Ectodermal cell (in vitro differentiated cells): Measurements from ENCODE around the gene MRPS31.
"Not testable (repeated sequence)": the region's sequence is repeated elsewhere in the genome, so short reads cannot be mapped to it uniquely, and the experiment has no call there.

ENCODE experiments used
- H3K27ac ChIP-seq: 2 replicates; pipeline ENCODE4 v1.7.0; 2013; ENCODE audit warnings: mild to moderate bottlenecking, low read depth, low read length; ENCODE audit not compliant: insufficient read depth, poor library complexity, severe bottlenecking
- H3K27me3 ChIP-seq: 2 replicates; pipeline ENCODE4 v1.7.0; 2013; ENCODE audit warnings: mild to moderate bottlenecking, low read length; ENCODE audit not compliant: insufficient read depth, control insufficient read depth, poor library complexity, severe bottlenecking
- H3K36me3 ChIP-seq: one replicate; pipeline ENCODE4 v1.7.0; 2013; ENCODE audit warnings: low read length; ENCODE audit not compliant: control insufficient read depth, insufficient read depth
- H3K4me1 ChIP-seq: one replicate; pipeline ENCODE4 v1.7.0; 2013; ENCODE audit warnings: low read length; ENCODE audit not compliant: control insufficient read depth, insufficient read depth
- H3K4me3 ChIP-seq: 2 replicates; pipeline ENCODE4 v1.7.0; 2013; ENCODE audit warnings: low read depth, low read length, control low read depth; ENCODE audit not compliant: insufficient read depth
- H3K9me3 ChIP-seq: 2 replicates; pipeline ENCODE4 v1.7.0; 2013; ENCODE audit warnings: mild to moderate bottlenecking, low read length, moderate library complexity; ENCODE audit not compliant: control insufficient read depth
- WGBS, 2 experiments: methylation state at CpG; one replicate each; pipeline ENCODE4 v1.1.7; 2013; ENCODE audit warnings: missing lambda C conversion rate in 2 of 2; 5-methylcytosine and 5-hydroxymethylcytosine counted together

Gene MRPS31

GRCh38 chr13:40790154-40790616, 19.2 kb upstream of the MRPS31 start:
- H3K36me3 ChIP-seq, result no peaks in the 10 kb centered on the region
- no peaks in the 10 kb centered on the region for H3K9me3 ChIP-seq
- 30 to 34% methylated on average over 9 of the region's 9 CpGs for WGBS, 2 experiments
- H3K27ac ChIP-seq, result peak overlapping the region; percentile 22
- peaks cover 6% of the 10 kb centered on the region for H3K4me1 ChIP-seq
- peak overlapping the region; percentile 80 for H3K4me3 ChIP-seq
- H3K27me3 ChIP-seq, result no peaks in the 10 kb centered on the region

GRCh38 chr13:40789275-40790153, 18.5 kb upstream of the MRPS31 start, which contains the start of gene SLC25A15:
Gene SLC25A15 (plus strand): TSS chr13:40789611. CDS start chr13:40793227, 3,616 bp downstream.
- no peaks in the 10 kb centered on the region for H3K27me3 ChIP-seq
- H3K4me3 ChIP-seq, result peak within 1 kb of the TSS; percentile 80
- H3K36me3 ChIP-seq, result no peaks in the 10 kb centered on the region
- H3K4me1 ChIP-seq, result peaks cover 6% of the 10 kb centered on the region
- H3K27ac ChIP-seq, result peak within 1 kb of the TSS; percentile 22
- WGBS, 2 experiments, result 0% methylated on average over 101 of the region's 101 CpGs
- no peaks in the 10 kb centered on the region for H3K9me3 ChIP-seq

DNA sequence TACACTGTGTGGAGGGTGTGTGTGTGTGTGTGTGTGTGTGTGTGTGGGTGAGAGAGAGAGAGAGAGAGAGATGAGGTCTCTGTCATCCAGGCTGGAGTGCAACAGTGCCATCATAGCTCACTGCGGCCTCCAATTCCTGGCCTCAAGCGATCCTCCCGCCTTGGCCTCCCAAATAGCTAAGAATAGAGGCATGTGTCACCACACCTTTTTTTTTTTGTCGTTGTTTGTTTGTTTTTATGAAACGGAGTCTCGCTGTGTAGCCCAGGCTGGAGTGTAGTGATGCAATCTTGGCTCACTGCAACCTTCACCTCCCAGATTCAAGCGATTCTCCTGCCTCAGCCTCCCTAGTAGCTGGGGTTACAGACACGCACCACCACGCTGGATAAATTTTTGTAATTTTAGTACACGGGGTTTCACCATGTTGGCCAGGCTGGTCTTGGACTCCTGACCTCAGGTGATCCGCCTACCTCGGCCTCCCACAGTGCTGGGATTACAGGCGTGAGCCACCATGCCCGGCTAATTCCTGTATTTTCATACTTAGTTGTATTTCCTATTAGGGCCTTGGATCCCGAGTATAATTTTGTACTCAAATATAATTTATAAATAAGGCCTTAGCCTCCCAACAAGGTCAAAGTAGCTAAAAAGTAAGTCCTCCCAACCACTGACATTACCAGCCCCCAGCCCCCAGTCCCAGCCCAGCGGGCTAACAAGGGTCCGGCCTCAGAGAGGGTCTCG, 17.7 kb upstream of the MRPS31 start:
- 69% methylated on average over 17 of the region's 18 CpGs for WGBS, 2 experiments
- not testable (repeated sequence) for H3K9me3 ChIP-seq, H3K4me1 ChIP-seq, H3K36me3 ChIP-seq, H3K27ac ChIP-seq, H3K27me3 ChIP-seq
- H3K4me3 ChIP-seq, result peak overlapping the region; percentile 80

DNA sequence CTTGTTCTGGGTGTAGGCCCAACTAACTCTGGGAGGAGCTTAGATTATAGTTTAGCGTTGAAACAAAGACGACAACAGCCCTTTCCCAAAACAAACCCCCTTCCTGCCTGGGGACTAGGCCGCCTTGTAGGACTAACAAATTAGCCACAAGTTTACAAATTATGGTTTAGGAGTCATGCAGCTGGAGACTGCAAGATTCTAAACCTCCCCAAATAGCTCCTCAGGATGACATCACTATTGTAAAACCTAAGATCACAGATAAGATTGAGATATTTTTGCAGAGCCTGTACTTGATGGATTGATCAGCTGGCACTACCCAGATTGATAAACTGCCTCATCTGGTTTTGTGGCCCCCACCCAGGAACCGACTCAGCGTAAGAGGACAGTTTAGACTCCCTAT, 16.1 kb upstream of the MRPS31 start:
- Histone ChIP-seq H3K4me3 (no peak overlapping the region), H3K4me1 (peaks cover 6% of the 10 kb centered on the region), H3K36me3 (no peaks in the 10 kb centered on the region), H3K9me3 (no peaks in the 10 kb centered on the region), H3K27me3 (no peaks in the 10 kb centered on the region), H3K27ac (no peak overlapping the region)
- WGBS, 2 experiments, result 92 to 97% methylated on average over 5 of the region's 5 CpGs

GRCh38 chr13:40786568-40786996, 15.6 kb upstream of the MRPS31 start:
- H3K4me1 ChIP-seq, result peaks cover 6% of the 10 kb centered on the region
- WGBS, 2 experiments, result 88 to 91% methylated on average over 4 of the region's 4 CpGs
- no peak overlapping the region for H3K27ac ChIP-seq
- H3K4me3 ChIP-seq, result no peak overlapping the region
- no peaks in the 10 kb centered on the region for H3K9me3 ChIP-seq
- H3K36me3 ChIP-seq, result no peaks in the 10 kb centered on the region
- H3K27me3 ChIP-seq, result no peaks in the 10 kb centered on the region

DNA sequence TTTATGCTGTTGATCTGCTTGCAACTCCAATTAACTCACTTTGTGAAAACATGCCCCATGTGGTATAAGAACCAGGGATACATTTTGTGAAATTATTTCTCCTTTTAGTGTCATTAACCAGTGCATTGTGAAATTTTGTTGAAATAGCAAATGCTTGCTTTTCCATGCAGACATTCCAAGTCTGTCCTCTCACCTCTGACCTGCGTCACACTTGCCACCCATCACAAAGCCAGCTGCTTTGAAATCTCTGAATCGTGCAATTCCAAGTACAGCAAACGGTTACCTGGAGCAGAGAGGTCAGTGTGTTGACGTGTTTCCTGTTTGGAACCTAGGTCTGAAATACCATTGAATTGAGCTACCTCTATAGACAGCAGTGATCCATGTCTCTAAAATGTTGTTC, 13.6 kb upstream of the MRPS31 start:
- Histone ChIP-seq H3K4me1 (no peaks in the 10 kb centered on the region), H3K27me3 (no peaks in the 10 kb centered on the region), H3K4me3 (no peak overlapping the region), H3K9me3 (no peaks in the 10 kb centered on the region), H3K27ac (no peak overlapping the region), H3K36me3 (no peaks in the 10 kb centered on the region)
- 93 to 95% methylated on average over 4 of the region's 4 CpGs for WGBS, 2 experiments

DNA sequence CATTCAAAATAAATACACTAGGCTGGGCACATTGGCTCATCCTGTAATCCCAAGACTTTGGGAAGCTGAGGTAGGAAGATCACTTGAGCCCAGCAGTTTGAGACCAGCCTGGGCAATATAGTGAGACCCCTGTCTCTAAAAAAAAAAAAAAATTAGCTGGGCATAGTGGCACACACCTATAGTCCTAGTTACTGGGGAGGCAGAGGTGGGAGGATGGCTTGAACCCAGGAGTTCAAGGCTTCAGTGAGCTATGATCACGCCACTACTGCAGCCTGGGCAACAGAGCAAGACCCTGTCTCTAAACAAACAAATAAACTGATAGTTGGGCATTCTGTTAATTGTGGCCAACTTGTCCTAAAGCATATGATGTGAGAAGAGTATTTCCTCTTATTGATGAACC, 12.0 kb upstream of the MRPS31 start:
- not testable (repeated sequence) for H3K27ac ChIP-seq, H3K9me3 ChIP-seq, H3K27me3 ChIP-seq, H3K4me1 ChIP-seq, H3K36me3 ChIP-seq, H3K4me3 ChIP-seq
- WGBS, 2 experiments, result 89 to 92% methylated on average over 1 of the region's 1 CpG

GRCh38 chr13:40781717-40782116, 10.7 kb upstream of the MRPS31 start:
- Histone ChIP-seq H3K9me3 (no peaks in the 10 kb centered on the region), H3K27ac (no peak overlapping the region), H3K4me3 (no peak overlapping the region), H3K4me1 (no peaks in the 10 kb centered on the region), H3K36me3 (no peaks in the 10 kb centered on the region), H3K27me3 (no peaks in the 10 kb centered on the region)
- 95 to 96% methylated on average over 11 of the region's 11 CpGs for WGBS, 2 experiments

- H3K27ac ChIP-seq, result no peak overlapping the region
- 78 to 82% methylated on average over 14 of the region's 14 CpGs for WGBS, 2 experiments
- no peaks in the 10 kb centered on the region for H3K27me3 ChIP-seq
- no peaks in the 10 kb centered on the region for H3K4me1 ChIP-seq
- no peaks in the 10 kb centered on the region for H3K36me3 ChIP-seq
- no peak overlapping the region for H3K4me3 ChIP-seq
- no peaks in the 10 kb centered on the region for H3K9me3 ChIP-seq
Measured at GRCh38 chr13:40780822-40781401, 9.9 kb upstream of the MRPS31 start.

DNA sequence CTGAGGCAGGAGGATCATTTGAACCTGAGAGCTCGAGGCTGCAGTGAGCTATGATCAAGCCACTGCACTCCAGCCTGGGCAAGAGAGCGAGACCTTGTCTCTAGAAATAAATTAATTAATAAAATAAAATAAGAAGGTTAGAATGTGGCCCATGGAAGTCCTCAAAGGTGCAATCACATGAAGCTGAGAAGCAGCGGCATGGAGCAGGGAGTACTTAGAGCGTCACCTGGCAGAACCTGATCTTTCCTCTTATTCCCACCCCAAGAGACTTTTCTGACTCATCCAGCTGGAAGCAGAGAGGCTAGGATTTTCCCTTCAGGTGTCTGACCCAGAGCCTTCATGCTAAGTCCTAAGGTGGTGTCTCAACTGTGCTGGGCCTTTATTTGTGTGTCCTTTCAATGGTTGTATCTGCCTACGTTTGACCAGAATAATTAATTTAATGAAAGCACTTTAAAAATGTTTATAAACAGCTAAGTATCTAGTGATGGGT, 8.9 kb upstream of the MRPS31 start:
- no peaks in the 10 kb centered on the region for H3K9me3 ChIP-seq
- no peaks in the 10 kb centered on the region for H3K27me3 ChIP-seq
- WGBS, 2 experiments, result 97 to 98% methylated on average over 3 to 4 of the region's 5 CpGs
- no peaks in the 10 kb centered on the region for H3K36me3 ChIP-seq
- no peak overlapping the region for H3K4me3 ChIP-seq
- no peak overlapping the region for H3K27ac ChIP-seq
- H3K4me1 ChIP-seq, result no peaks in the 10 kb centered on the region
